K562 (cell line): Measurements from ENCODE around the gene DOCK8. TPM values are rescaled to one million over a fixed set of nuclear protein-coding genes. Genes with fewer than 3 reads are reported as not detected.

Experiments used
- ATAC-seq: fragments of 200-7000 bp; cut with Tn5 transposase; 3 replicates; pipeline ENCODE4 v1.9.1; 2020; ENCODE audit warnings: moderate library complexity
- BruUV-seq: library from RNA; stranded (reverse); fragments of 400-500 nt; replicated peaks from 2 replicates; lab custom pipeline; 2021; lab: Mats Ljungman, UMichigan
- CTCF ChIA-PET: fragments of 300-600 bp; formaldehyde crosslinking; extraction: SDS; loops from one replicate; lab custom pipeline; 2021; ENCODE audit warnings: low intra/inter-chr PET ratio; lab: Yijun Ruan, JAX
- POLR2A ChIA-PET: fragments of 300-600, 350-650 bp; sonication (Branson Sonifier 250); formaldehyde crosslinking; extraction: SDS; loops from one replicate; lab custom pipeline; 2021; ENCODE audit warnings: antibody characterized with exemption, inconsistent platforms; lab: Yijun Ruan, JAX
- DNase-seq, 4 experiments: peaks; one replicate each; pipeline versions ENCODE4 v3.0.0 to v3.0.0-alpha.2; 2011 to 2018; ENCODE audit warnings: low spot score in 3 of 4, mixed read lengths in 3 of 4; ENCODE audit errors: extremely low read depth in 1 of 4
- FAIRE-seq: peaks from 2 replicates; lab custom pipeline; 2011; peaks lifted over from hg19 to GRCh38; lab: Jason Lieb, UNC
- H2AFZ ChIP-seq: 2 replicates; pipeline ENCODE4 v1.6.0; 2011; ENCODE audit warnings: low read depth, low read length, control low read depth, inconsistent platforms
- H3K27ac ChIP-seq: fragments of 200-600 bp; 3 replicates; pipeline ENCODE4 v1.8.0; 2011; ENCODE audit warnings: low read depth, mild to moderate bottlenecking, control low read depth, inconsistent platforms, low read length, moderate library complexity, mixed read lengths; ENCODE audit errors: extremely low read depth
- H3K27me3 ChIP-seq, 2 experiments: fragments of 300-600 bp in 1 of 2; 2 replicates in 1 of 2; 3 replicates in 1 of 2; pipeline versions ENCODE4 v1.6.0 to v1.8.0; 2011; ENCODE audit warnings: inconsistent platforms in 2 of 2, low read length in 2 of 2, mild to moderate bottlenecking in 1 of 2, mixed read lengths in 1 of 2, moderate library complexity in 1 of 2; ENCODE audit not compliant: control insufficient read depth in 2 of 2, insufficient read depth in 2 of 2
- H3K36me3 ChIP-seq: fragments of 300-600 bp; 3 replicates; pipeline ENCODE4 v1.8.0; 2011; ENCODE audit warnings: mild to moderate bottlenecking, low read length, inconsistent platforms; ENCODE audit not compliant: control insufficient read depth, insufficient read depth
- H3K4me1 ChIP-seq, 2 experiments: fragments of 200-600 bp in 1 of 2; replicated peaks in 1 of 2; 2 replicates in 1 of 2; 3 replicates in 1 of 2; pipeline versions ENCODE4 v1.5.1 to v1.8.0; 2011; ENCODE audit warnings: inconsistent platforms in 2 of 2, low read length in 2 of 2, mild to moderate bottlenecking in 1 of 2, mixed read lengths in 1 of 2, moderate library complexity in 1 of 2; ENCODE audit not compliant: control insufficient read depth in 2 of 2, insufficient read depth in 2 of 2
- H3K4me2 ChIP-seq: 2 replicates; pipeline ENCODE4 v1.6.1; 2011; ENCODE audit warnings: low read length, control low read depth, inconsistent platforms, mixed read lengths; ENCODE audit not compliant: insufficient read depth
- H3K4me3 ChIP-seq: fragments of 200-600 bp; sonication (generic), shearing (Covaris generic); 2 replicates; pipeline ENCODE4 v1.5.1; 2016; ENCODE audit warnings: control low read depth, inconsistent platforms
- H3K79me2 ChIP-seq: fragments of 200-600 bp; 3 replicates; pipeline ENCODE4 v1.8.0; 2011; ENCODE audit warnings: low read length, inconsistent platforms; ENCODE audit not compliant: control insufficient read depth, insufficient read depth
- H3K9ac ChIP-seq, 2 experiments: 2 replicates each; pipeline versions ENCODE4 v1.6.0 to v1.6.1; 2011; ENCODE audit warnings: low read depth in 2 of 2, low read length in 2 of 2, control low read depth in 1 of 2, inconsistent platforms in 1 of 2, mild to moderate bottlenecking in 1 of 2, mixed read lengths in 1 of 2; ENCODE audit not compliant: insufficient read depth in 1 of 2
- H3K9me1 ChIP-seq: one replicate; pipeline ENCODE4 v1.6.0; 2011; ENCODE audit warnings: inconsistent platforms, mild to moderate bottlenecking, low read length, moderate library complexity; ENCODE audit not compliant: control insufficient read depth, insufficient read depth
- H3K9me3 ChIP-seq: replicated peaks from 2 replicates; pipeline ENCODE4 v1.5.1; 2011; ENCODE audit warnings: low read depth, low read length, inconsistent platforms; ENCODE audit not compliant: control insufficient read depth, insufficient read depth
- H4K20me1 ChIP-seq: replicated peaks from 2 replicates; pipeline ENCODE4 v1.6.1; 2011; ENCODE audit warnings: low read length, inconsistent platforms, mixed read lengths; ENCODE audit not compliant: control insufficient read depth, insufficient read depth
- CBX8 ChIP-seq: fragments of 200-600 bp; sonication (generic); IDR thresholded peaks from 2 replicates; pipeline ENCODE4 v1.6.1; 2012; ENCODE audit warnings: borderline replicate concordance, mixed run types, low read depth, mild to moderate bottlenecking, moderate library complexity, mixed read lengths, low read length, control low read depth, inconsistent platforms; ENCODE audit not compliant: poor library complexity, severe bottlenecking; ENCODE audit errors: extremely low read depth
- KLF1 ChIP-seq: fragments of 450-650 bp; IDR thresholded peaks from 2 replicates; pipeline ENCODE4 v1.6.1; 2016; ENCODE audit warnings: missing genetic modification characterization, missing compliant biosample characterization
- NFIC ChIP-seq: fragments of 450-650 bp; IDR thresholded peaks from 2 replicates; pipeline ENCODE4 v1.6.1; 2017; ENCODE audit warnings: mild to moderate bottlenecking, inconsistent platforms
- POLR2B ChIP-seq: fragments of 450-650 bp; IDR thresholded peaks from 2 replicates; pipeline ENCODE4 v1.6.1; 2018; ENCODE audit warnings: low read depth; ENCODE audit not compliant: partially characterized antibody
- SIN3B ChIP-seq: fragments of 450-650 bp; IDR thresholded peaks from 2 replicates; pipeline ENCODE4 v1.6.1; 2017; ENCODE audit warnings: low read depth, mild to moderate bottlenecking, moderate library complexity
- ZSCAN32 ChIP-seq: fragments of 450-650 bp; formaldehyde crosslinking; IDR thresholded peaks from 2 replicates; pipeline ENCODE4 v1.4.0; 2020; ENCODE audit warnings: mild to moderate bottlenecking, moderate library complexity
- WGBS: fragments of 100-300 bp; shearing (Covaris generic); methylation state at CpG from one replicate; pipeline ENCODE4 v1.1.6; 2016; ENCODE audit warnings: low coverage, mixed read lengths; ENCODE audit not compliant: insufficient coverage; ENCODE audit errors: missing lambda C conversion rate; 5-methylcytosine and 5-hydroxymethylcytosine counted together
- in situ Hi-C: fragments of 300-500 bp; cut with MboI; formaldehyde crosslinking; loops from 4 replicates; pipeline ENCODE4 v1.15.0; 2018; ENCODE audit warnings: inconsistent platforms, mixed read lengths
- intact Hi-C: fragments of 100-400 bp; cut with micrococcal nuclease; formaldehyde crosslinking; loops from 2 replicates; pipeline ENCODE4 v1.14.2; 2022
- polyA plus RNA-seq, 8 experiments: library from polyadenylated mRNA; depleted of rRNA in 4 of 8; stranded (reverse) in 5 of 8; unstranded in 3 of 8; fragments of >200 nt; fragmentation: Nextera tagmentation in 2 of 8; fragmentation: Illumina TruSeq in 1 of 8; extraction: Ambion mirVana in 2 of 8; extraction: Trizol in 1 of 8; gene quantifications; 2 replicates each; pipeline versions ENCODE4 v1.2.1 to v1.2.3, GENCODE V29; 2011 to 2014; ENCODE audit warnings: inconsistent platforms in 1 of 8, missing spikeins in 1 of 8
- total RNA-seq, 7 experiments: library from RNA; depleted of rRNA in 6 of 7; stranded (reverse); fragments of >200 nt in 6 of 7; fragmentation: Illumina TruSeq in 2 of 7; extraction: Trizol in 2 of 7; gene quantifications; 2 replicates each; pipeline versions ENCODE4 v1.2.1 to v1.2.3, GENCODE V29; 2011 to 2021; ENCODE audit warnings: low replicate concordance in 1 of 7
- TF ChIP-seq, protein P1 (sequence below): fragments of 450-650 bp; IDR thresholded peaks from 2 replicates; pipeline ENCODE4 v1.6.1; 2017; ENCODE audit warnings: antibody characterized with exemption, mild to moderate bottlenecking

DOCK8 gene
- total and polyA plus RNA-seq, 9 of the 15 experiments (the other 6 are each of a cell fraction or from before 2014, with no cell fraction given) = 14.4 to 53.8 (median 25.1) TPM

DNA sequence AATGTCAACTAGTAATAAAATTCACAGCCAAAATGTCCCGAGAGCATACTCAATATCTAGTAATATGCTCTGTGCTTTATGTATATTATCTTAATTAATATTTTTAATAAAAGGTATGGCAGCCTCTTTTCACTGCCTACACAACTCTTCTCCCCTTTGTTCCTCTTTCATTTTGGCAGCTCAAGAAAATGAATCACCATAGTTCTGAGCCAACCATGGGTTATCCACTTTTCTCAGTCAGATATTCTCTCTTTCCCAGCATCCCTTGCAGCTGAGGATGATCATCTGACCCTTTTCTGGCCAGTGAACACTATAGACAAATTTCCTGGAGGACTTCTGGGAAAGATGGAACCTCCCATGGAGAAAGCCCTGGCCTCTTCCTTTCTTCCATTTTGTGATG is 8.2 kb upstream of the DOCK8 start:
- intact Hi-C loops (no loop called here), in situ Hi-C loops (no loop called here)
- DNase-seq = no peak
- Histone ChIP-seq H3K4me2 (no peak overlapping the region), H3K9ac (no peak overlapping the region), H3K27me3 (no peaks in the 10 kb centered on the region), H3K9me1 (no peaks in the 10 kb centered on the region), H3K79me2 (no peaks in the 10 kb centered on the region), H3K9me3 (no peaks in the 10 kb centered on the region), H3K4me1 (peaks cover 8 to 23% of the 10 kb centered on the region in 2 experiments; a peak in 4 of 5 replicates), H2AFZ (peak overlapping the region; percentile 64; the same call in 1 of the 2 replicates), H3K4me3 (no peak overlapping the region), H4K20me1 (no peaks in the 10 kb centered on the region)
- CTCF ChIA-PET = no interaction called here
- ATAC-seq = no peak
- POLR2A ChIA-PET = interaction anchor here (0.9 kb wide), 1 partner anchor 8 kb away, joined by 3 read pairs; the partner anchor contains the start of gene DOCK8
- no peak for FAIRE-seq
- BruUV-seq = no TSS peak
- WGBS = 38% methylated on average over 1 of the region's 1 CpG
- TF ChIP-seq SIN3B = no peak
- TF ChIP-seq ZSCAN32 (CRISPR knock-in tag) = no peak
- TF ChIP-seq, protein P1, sequence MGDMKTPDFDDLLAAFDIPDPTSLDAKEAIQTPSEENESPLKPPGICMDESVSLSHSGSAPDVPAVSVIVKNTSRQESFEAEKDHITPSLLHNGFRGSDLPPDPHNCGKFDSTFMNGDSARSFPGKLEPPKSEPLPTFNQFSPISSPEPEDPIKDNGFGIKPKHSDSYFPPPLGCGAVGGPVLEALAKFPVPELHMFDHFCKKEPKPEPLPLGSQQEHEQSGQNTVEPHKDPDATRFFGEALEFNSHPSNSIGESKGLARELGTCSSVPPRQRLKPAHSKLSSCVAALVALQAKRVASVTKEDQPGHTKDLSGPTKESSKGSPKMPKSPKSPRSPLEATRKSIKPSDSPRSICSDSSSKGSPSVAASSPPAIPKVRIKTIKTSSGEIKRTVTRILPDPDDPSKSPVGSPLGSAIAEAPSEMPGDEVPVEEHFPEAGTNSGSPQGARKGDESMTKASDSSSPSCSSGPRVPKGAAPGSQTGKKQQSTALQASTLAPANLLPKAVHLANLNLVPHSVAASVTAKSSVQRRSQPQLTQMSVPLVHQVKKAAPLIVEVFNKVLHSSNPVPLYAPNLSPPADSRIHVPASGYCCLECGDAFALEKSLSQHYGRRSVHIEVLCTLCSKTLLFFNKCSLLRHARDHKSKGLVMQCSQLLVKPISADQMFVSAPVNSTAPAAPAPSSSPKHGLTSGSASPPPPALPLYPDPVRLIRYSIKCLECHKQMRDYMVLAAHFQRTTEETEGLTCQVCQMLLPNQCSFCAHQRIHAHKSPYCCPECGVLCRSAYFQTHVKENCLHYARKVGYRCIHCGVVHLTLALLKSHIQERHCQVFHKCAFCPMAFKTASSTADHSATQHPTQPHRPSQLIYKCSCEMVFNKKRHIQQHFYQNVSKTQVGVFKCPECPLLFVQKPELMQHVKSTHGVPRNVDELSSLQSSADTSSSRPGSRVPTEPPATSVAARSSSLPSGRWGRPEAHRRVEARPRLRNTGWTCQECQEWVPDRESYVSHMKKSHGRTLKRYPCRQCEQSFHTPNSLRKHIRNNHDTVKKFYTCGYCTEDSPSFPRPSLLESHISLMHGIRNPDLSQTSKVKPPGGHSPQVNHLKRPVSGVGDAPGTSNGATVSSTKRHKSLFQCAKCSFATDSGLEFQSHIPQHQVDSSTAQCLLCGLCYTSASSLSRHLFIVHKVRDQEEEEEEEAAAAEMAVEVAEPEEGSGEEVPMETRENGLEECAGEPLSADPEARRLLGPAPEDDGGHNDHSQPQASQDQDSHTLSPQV = no peak
- TF ChIP-seq NFIC = no peak
- no peak for TF ChIP-seq CBX8
- TF ChIP-seq KLF1 = no peak
- TF ChIP-seq POLR2B = no peak
- TF ChIP-seq, all 486 proteins: peak for 0
- Histone ChIP-seq H3K36me3 (no peaks in the 10 kb centered on the region), H3K27ac (no peak overlapping the region)
